ENCODE data around the gene HMGN3. TPM values are rescaled to one million over a fixed set of nuclear protein-coding genes. Genes with fewer than 3 reads are reported as not detected.
A peak's percentile ranks its signal among the peaks of the same experiment; 100 is the strongest.

HMGN3 gene
- total RNA-seq, 1 donor from 2014 or later, result 14.2 TPM

GRCh38 chr6:79231666-79232065 lies 2.8 kb downstream of the HMGN3 start:
- no peaks in the 10 kb centered on the region for H3K27me3 ChIP-seq (ENCODE audit: control insufficient read depth, insufficient read depth, low read length)

DNA sequence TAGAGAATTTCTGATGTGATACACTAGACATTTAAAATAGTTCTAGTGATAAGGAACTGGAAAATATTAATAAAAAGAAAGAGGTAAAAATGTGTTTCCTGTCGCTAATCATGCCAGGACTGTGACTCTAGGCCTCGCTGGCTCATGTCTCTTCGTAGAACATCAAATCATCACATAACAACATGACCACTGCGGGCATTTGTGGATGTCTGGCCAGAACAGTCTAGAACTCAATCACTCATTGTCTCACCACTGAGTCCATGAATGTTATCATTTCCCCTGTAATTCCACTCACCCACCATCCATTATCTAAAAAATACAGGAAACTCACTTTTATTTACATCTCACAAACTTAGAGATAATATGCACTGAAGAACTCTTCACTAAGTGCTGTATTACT lies 3.4 kb downstream of the HMGN3 start:
- FAIRE-seq, result no peak

More at GRCh38 chr6:79231666-79232065, 2.8 kb downstream of the HMGN3 start:
- H3K4me3 ChIP-seq (ENCODE audit: low read depth, low read length), result no peak overlapping the region
- TF ChIP-seq CTCF (IDR thresholded peaks at IDR 0.05; ENCODE audit: insufficient read depth, low read length, severe bottlenecking), result no peak
- no peaks in the 10 kb centered on the region for H3K36me3 ChIP-seq (ENCODE audit: control insufficient read depth, insufficient read depth, low read length)
- DNase-seq (ENCODE audit: low read depth), result no peak
- no peak for FAIRE-seq

GRCh38 chr6:79230149-79230548 lies 4.3 kb downstream of the HMGN3 start:
- TF ChIP-seq CTCF (IDR thresholded peaks at IDR 0.05; ENCODE audit: insufficient read depth, low read length, severe bottlenecking), result no peak
- DNase-seq (ENCODE audit: low read depth), result peak; percentile 50
- Histone ChIP-seq H3K27me3 (ENCODE audit: control insufficient read depth, insufficient read depth, low read length) (no peaks in the 10 kb centered on the region), H3K4me3 (ENCODE audit: low read depth, low read length) (no peak overlapping the region), H3K36me3 (ENCODE audit: control insufficient read depth, insufficient read depth, low read length) (no peaks in the 10 kb centered on the region)
- no peak for FAIRE-seq

More for the DNA sequence above, 3.4 kb downstream of the HMGN3 start:
- no peak for TF ChIP-seq CTCF (IDR thresholded peaks at IDR 0.05; ENCODE audit: insufficient read depth, low read length, severe bottlenecking)
- no peak for DNase-seq (ENCODE audit: low read depth)
- Histone ChIP-seq H3K36me3 (ENCODE audit: control insufficient read depth, insufficient read depth, low read length) (no peaks in the 10 kb centered on the region), H3K4me3 (ENCODE audit: low read depth, low read length) (no peak overlapping the region), H3K27me3 (ENCODE audit: control insufficient read depth, insufficient read depth, low read length) (no peaks in the 10 kb centered on the region)

GRCh38 chr6:79227445-79227844 lies 7.0 kb downstream of the HMGN3 start:
- FAIRE-seq (no peak), DNase-seq (ENCODE audit: low read depth) (no peak)
- no peaks in the 10 kb centered on the region for H3K36me3 ChIP-seq (ENCODE audit: control insufficient read depth, insufficient read depth, low read length)
- H3K4me3 ChIP-seq (ENCODE audit: low read depth, low read length), result no peak overlapping the region
- no peaks in the 10 kb centered on the region for H3K27me3 ChIP-seq (ENCODE audit: control insufficient read depth, insufficient read depth, low read length)
- TF ChIP-seq CTCF (IDR thresholded peaks at IDR 0.05; ENCODE audit: insufficient read depth, low read length, severe bottlenecking), result no peak

GRCh38 chr6:79226660-79227059 lies 7.8 kb downstream of the HMGN3 start:
- FAIRE-seq (no peak), DNase-seq (ENCODE audit: low read depth) (no peak)
- Histone ChIP-seq H3K27me3 (ENCODE audit: control insufficient read depth, insufficient read depth, low read length) (no peaks in the 10 kb centered on the region), H3K4me3 (ENCODE audit: low read depth, low read length) (no peak overlapping the region), H3K36me3 (ENCODE audit: control insufficient read depth, insufficient read depth, low read length) (no peaks in the 10 kb centered on the region)
- TF ChIP-seq CTCF (IDR thresholded peaks at IDR 0.05; ENCODE audit: insufficient read depth, low read length, severe bottlenecking), result no peak
